Tongue (tissue), 1 donor: Measurements from ENCODE around the gene IFNGR2. TPM values are rescaled to one million over a fixed set of nuclear protein-coding genes. Genes with fewer than 3 reads are reported as not detected.

ENCODE experiments used
- total RNA-seq: library from RNA; depleted of rRNA; stranded (reverse); fragments of >200 nt; gene quantifications from one replicate; pipeline ENCODE4 v1.2.3, GENCODE V29; 2014

The IFNGR2 gene
- total RNA-seq, 1 donor from 2014 or later: 42.3 TPM

Other genes with a start within 250 kb of the IFNGR2 start
- gene IFNAR2, start 173.5 kb upstream of the IFNGR2 start, total RNA-seq: 10.4 TPM
- gene IL10RB, start 137.0 kb upstream of the IFNGR2 start, total RNA-seq: 23.0 TPM
- 30.5 TPM for gene IFNAR1, start 78.4 kb upstream of the IFNGR2 start, total RNA-seq
- gene TMEM50B, start 76.6 kb downstream of the IFNGR2 start, total RNA-seq: 40.6 TPM
- gene DNAJC28, start 88.3 kb downstream of the IFNGR2 start, total RNA-seq: 2.8 TPM
- 88.2 TPM for gene GART, start 138.7 kb downstream of the IFNGR2 start, total RNA-seq
- 357 TPM for gene SON, start 139.6 kb downstream of the IFNGR2 start, total RNA-seq
- 12.0 TPM for gene DONSON, start 185.3 kb downstream of the IFNGR2 start, total RNA-seq
- gene CRYZL1, start 238.3 kb downstream of the IFNGR2 start, total RNA-seq: 34.2 TPM
- 74.2 TPM for gene ITSN1, start 239.1 kb downstream of the IFNGR2 start, total RNA-seq